HFF-Myc (cell line): ENCODE results near the gene PTGFR.

Source experiments
- DNase-seq: peaks from one replicate; pipeline ENCODE4 v3.0.0-alpha.2; 2011; ENCODE audit warnings: low read depth; ENCODE audit errors: extremely low read depth
- H3K4me3 ChIP-seq: replicated peaks from 2 replicates; pipeline ENCODE4 v1.5.1; 2011; ENCODE audit warnings: low read depth, mild to moderate bottlenecking, control low read depth, low read length
- TF ChIP-seq, protein P1 (sequence below): IDR thresholded peaks from 2 replicates; pipeline ENCODE4 v1.5.1; 2012; ENCODE audit warnings: mild to moderate bottlenecking, low read depth, low read length, control low read depth; ENCODE audit errors: missing control alignments

Gene PTGFR

DNA sequence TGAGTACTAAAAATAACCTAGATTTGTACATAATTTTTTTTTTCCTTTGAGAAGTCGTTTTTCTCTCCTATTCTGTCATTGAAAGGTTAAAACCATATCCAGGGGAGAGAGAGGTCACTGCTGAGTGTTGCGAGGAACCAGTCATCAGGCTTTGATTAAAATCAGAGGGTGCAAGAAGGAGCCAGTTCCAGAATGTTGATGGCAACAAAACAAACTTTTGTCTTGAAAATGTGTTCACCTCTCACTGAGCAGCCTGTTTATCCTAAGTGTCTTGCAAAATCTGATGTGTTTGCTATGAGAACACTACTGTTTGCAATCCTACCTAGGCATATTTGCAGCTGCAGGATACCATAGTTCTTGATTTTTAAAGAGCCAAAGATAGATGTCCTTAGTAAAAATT is 25.9 kb downstream of the PTGFR start:
- TF ChIP-seq, protein P1, sequence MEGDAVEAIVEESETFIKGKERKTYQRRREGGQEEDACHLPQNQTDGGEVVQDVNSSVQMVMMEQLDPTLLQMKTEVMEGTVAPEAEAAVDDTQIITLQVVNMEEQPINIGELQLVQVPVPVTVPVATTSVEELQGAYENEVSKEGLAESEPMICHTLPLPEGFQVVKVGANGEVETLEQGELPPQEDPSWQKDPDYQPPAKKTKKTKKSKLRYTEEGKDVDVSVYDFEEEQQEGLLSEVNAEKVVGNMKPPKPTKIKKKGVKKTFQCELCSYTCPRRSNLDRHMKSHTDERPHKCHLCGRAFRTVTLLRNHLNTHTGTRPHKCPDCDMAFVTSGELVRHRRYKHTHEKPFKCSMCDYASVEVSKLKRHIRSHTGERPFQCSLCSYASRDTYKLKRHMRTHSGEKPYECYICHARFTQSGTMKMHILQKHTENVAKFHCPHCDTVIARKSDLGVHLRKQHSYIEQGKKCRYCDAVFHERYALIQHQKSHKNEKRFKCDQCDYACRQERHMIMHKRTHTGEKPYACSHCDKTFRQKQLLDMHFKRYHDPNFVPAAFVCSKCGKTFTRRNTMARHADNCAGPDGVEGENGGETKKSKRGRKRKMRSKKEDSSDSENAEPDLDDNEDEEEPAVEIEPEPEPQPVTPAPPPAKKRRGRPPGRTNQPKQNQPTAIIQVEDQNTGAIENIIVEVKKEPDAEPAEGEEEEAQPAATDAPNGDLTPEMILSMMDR = no peak
- no peak for DNase-seq
- H3K4me3 ChIP-seq = no peak overlapping the region

DNA sequence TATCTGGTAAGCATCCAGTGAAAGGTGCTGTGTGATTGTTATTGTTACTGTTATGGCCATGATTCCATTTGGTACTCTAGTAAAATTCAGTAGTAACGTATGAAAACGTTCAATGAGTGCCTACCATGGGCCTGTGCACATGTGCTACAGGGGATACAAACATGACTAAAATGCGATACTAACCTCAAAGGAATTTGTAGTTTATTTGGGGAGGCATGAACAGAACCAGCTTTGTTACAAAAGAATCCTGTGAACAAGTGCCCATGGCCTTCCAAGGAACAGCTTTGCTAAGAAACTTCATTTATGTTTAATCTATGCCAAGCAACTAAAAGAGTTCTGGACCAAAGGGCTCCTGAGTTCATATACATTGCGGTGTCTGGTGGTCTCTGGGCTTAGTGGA is 28.7 kb downstream of the PTGFR start:
- H3K4me3 ChIP-seq = no peak overlapping the region
- TF ChIP-seq, protein P1 = no peak
- DNase-seq = no peak

DNA sequence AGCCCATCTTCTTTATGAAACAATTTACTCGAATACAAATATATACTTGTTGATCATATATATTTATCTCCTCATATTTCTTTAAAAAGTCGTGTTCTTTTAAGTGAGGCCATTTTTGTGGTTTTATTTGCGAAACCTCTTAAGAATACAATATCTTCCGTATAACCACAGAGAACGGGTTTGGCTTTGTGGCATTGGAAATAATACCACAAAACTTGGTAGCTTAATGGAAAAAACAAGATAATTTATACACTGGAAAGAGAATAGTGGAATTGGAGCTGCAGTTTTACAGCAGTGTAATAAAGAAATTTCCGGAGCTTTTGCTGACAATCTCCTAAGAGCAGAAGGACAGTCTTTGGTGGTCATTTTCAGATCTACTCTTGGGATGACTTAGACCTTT is 29.4 kb downstream of the PTGFR start:
- TF ChIP-seq, protein P1 = no peak
- no peak overlapping the region for H3K4me3 ChIP-seq
- DNase-seq = no peak

DNA sequence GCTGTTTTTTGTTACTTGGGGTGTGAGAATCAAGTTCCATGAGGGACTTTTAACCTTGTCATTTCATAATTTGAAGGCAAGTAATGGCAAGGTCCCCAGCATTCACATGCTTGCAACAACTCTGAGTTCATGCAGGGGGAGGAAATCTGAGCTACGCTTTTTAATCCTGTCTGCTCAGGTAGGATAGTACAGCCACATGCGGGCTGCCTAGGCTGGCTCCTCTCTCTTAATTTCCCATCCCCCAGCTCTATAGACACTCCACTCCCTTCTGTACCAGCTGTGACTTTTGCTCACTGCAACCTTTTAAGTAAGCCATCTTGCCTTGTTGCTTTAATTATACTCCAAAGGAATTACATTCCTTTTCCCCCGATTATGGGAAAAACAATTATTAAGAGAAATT is 30.1 kb downstream of the PTGFR start:
- TF ChIP-seq, protein P1 = no peak

DNA sequence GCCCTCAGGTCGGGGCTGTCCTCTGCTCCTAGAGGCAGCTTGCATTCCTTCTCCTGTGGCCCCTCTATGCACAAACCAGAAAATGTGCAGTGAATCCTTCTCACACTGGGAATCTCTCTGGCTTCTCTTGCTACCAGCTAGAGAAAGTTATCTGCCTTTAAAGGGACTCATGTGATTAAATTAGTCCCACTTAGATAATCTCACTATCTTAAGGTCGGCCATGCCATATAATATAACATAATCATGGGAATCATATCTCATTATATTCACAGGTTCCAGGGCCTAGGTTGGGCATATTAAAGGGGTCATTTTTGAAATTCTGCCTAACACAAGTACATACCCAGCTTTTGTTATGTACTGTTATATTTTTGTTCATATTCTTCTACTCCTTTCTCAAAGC is 31.4 kb downstream of the PTGFR start:
- no peak overlapping the region for H3K4me3 ChIP-seq
- no peak for DNase-seq
- TF ChIP-seq, protein P1 = no peak

More for the DNA sequence above, 30.1 kb downstream of the PTGFR start:
- no peak for DNase-seq
- H3K4me3 ChIP-seq = no peak overlapping the region

DNA sequence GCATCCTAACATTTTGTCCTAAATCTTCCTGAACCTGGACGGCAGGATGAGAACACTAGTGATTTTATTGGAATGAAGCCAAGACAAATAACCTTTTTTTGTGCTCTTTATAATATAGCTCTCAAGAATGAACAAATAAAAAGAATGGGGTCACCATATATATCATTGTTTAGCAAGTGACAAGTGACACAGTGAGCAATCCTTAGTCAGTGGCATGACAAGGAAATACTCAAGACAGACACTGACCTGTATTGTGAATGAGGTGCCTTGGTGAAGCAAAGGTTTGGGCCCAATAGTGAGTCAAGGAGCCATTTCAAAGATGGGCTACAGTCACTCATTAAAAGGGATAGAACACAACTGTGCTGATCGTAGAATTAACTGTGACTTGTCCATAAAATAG is 35.7 kb downstream of the PTGFR start:
- DNase-seq = no peak
- H3K4me3 ChIP-seq = no peak overlapping the region
- TF ChIP-seq, protein P1 = no peak

DNA sequence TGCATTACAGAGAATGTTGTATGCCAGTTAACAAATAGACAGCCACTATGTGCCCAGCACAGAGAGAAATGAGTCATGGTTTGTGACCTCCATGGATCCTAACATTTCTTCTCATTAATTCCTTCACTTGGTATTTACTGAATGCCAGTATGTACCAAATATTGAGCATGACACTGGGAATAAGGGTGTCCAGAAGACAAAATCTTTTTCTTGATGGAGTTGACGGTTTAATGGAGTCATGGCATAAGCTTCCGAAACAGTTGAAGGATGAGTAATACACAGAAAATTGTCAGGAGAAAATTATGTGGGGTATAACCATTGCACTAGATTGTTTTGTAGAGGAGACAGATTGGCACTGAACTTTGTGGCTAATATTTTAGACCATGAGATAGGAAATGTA is 36.9 kb downstream of the PTGFR start:
- TF ChIP-seq, protein P1 = no peak
- no peak overlapping the region for H3K4me3 ChIP-seq
- no peak for DNase-seq
